ENCODE results near the gene SLC48A1.

Gene SLC48A1

GRCh38 chr12:47818007-47818376 is 45.0 kb downstream of the SLC48A1 start:
- DNase-seq (ENCODE audit: low spot score), result no peak
- Mint-ChIP-seq H3K27ac (peak overlapping the region; percentile 86), H3K4me1 (ENCODE audit: low read depth) (peaks cover 66% of the 10 kb centered on the region), H3K27me3 (ENCODE audit: low read depth) (no peaks in the 10 kb centered on the region), H3K36me3 (ENCODE audit: low read depth) (peaks cover 37% of the 10 kb centered on the region), H3K9me3 (no peaks in the 10 kb centered on the region), H3K4me3 (peak overlapping the region; percentile 87)

GRCh38 chr12:47818467-47819137 is 45.6 kb downstream of the SLC48A1 start:
- Mint-ChIP-seq H3K36me3 (ENCODE audit: low read depth) (peaks cover 37% of the 10 kb centered on the region), H3K9me3 (no peaks in the 10 kb centered on the region), H3K4me1 (ENCODE audit: low read depth) (peaks cover 64% of the 10 kb centered on the region), H3K27me3 (ENCODE audit: low read depth) (no peaks in the 10 kb centered on the region), H3K4me3 (peak overlapping the region; percentile 87), H3K27ac (peak overlapping the region; percentile 86)
- peak; percentile 41 for DNase-seq (ENCODE audit: low spot score)

GRCh38 chr12:47819138-47819895 is 46.3 kb downstream of the SLC48A1 start:
- Mint-ChIP-seq H3K36me3 (ENCODE audit: low read depth) (peaks cover 31% of the 10 kb centered on the region), H3K27ac (peak overlapping the region; percentile 86), H3K4me3 (peak overlapping the region; percentile 87), H3K9me3 (no peaks in the 10 kb centered on the region), H3K27me3 (ENCODE audit: low read depth) (no peaks in the 10 kb centered on the region), H3K4me1 (ENCODE audit: low read depth) (peaks cover 65% of the 10 kb centered on the region)
- DNase-seq (ENCODE audit: low spot score), result peak; percentile 64

- Mint-ChIP-seq H3K27me3 (ENCODE audit: low read depth) (no peaks in the 10 kb centered on the region), H3K4me3 (peak within 1 kb of the TSS; percentile 91), H3K4me1 (ENCODE audit: low read depth) (peaks cover 65% of the 10 kb centered on the region)
Observed at GRCh38 chr12:47819896-47820630, 47.0 kb downstream of the SLC48A1 start, which contains the start of gene HDAC7. Gene HDAC7 (minus strand): TSS chr12:47819903. CDS start chr12:47819785, 118 bp downstream.

GRCh38 chr12:47820631-47821345 is 47.8 kb downstream of the SLC48A1 start:
- Mint-ChIP-seq H3K27me3 (ENCODE audit: low read depth) (no peaks in the 10 kb centered on the region), H3K4me3 (peak overlapping the region; percentile 91), H3K9me3 (no peaks in the 10 kb centered on the region), H3K4me1 (ENCODE audit: low read depth) (peaks cover 64% of the 10 kb centered on the region), H3K36me3 (ENCODE audit: low read depth) (peaks cover 21% of the 10 kb centered on the region), H3K27ac (peak overlapping the region; percentile 91)
- no peak for DNase-seq (ENCODE audit: low spot score)

More at GRCh38 chr12:47819896-47820630, 47.0 kb downstream of the SLC48A1 start, which contains the start of gene HDAC7:
- Mint-ChIP-seq H3K36me3 (ENCODE audit: low read depth) (peaks cover 26% of the 10 kb centered on the region), H3K9me3 (no peaks in the 10 kb centered on the region), H3K27ac (peak within 1 kb of the TSS; percentile 91)
- peak; percentile 54 for DNase-seq (ENCODE audit: low spot score)

GRCh38 chr12:47821346-47821706 is 48.3 kb downstream of the SLC48A1 start:
- Mint-ChIP-seq H3K9me3 (no peaks in the 10 kb centered on the region), H3K27me3 (ENCODE audit: low read depth) (no peaks in the 10 kb centered on the region), H3K27ac (peak overlapping the region; percentile 91), H3K4me1 (ENCODE audit: low read depth) (peaks cover 60% of the 10 kb centered on the region), H3K4me3 (peak overlapping the region; percentile 91), H3K36me3 (ENCODE audit: low read depth) (peaks cover 18% of the 10 kb centered on the region)
- DNase-seq (ENCODE audit: low spot score), result no peak

- H3K36me3 Mint-ChIP-seq (ENCODE audit: low read depth), result peaks cover 14% of the 10 kb centered on the region
- H3K27ac Mint-ChIP-seq, result no peak overlapping the region
- no peaks in the 10 kb centered on the region for H3K27me3 Mint-ChIP-seq (ENCODE audit: low read depth)
- DNase-seq (ENCODE audit: low spot score), result no peak
- no peaks in the 10 kb centered on the region for H3K9me3 Mint-ChIP-seq
- H3K4me3 Mint-ChIP-seq, result no peak overlapping the region
- peaks cover 56% of the 10 kb centered on the region for H3K4me1 Mint-ChIP-seq (ENCODE audit: low read depth)
Observed at GRCh38 chr12:47822401-47822800, 49.4 kb downstream of the SLC48A1 start.

GRCh38 chr12:47822863-47823262 is 49.8 kb downstream of the SLC48A1 start:
- H3K9me3 Mint-ChIP-seq, result no peaks in the 10 kb centered on the region
- no peak for DNase-seq (ENCODE audit: low spot score)
- H3K27ac Mint-ChIP-seq, result peak overlapping the region; percentile 16
- no peak overlapping the region for H3K4me3 Mint-ChIP-seq
- H3K4me1 Mint-ChIP-seq (ENCODE audit: low read depth), result peaks cover 52% of the 10 kb centered on the region
- no peaks in the 10 kb centered on the region for H3K27me3 Mint-ChIP-seq (ENCODE audit: low read depth)
- H3K36me3 Mint-ChIP-seq (ENCODE audit: low read depth), result peaks cover 10% of the 10 kb centered on the region

GRCh38 chr12:47823422-47824086 is 50.5 kb downstream of the SLC48A1 start:
- no peak for DNase-seq (ENCODE audit: low spot score)
- Mint-ChIP-seq H3K4me1 (ENCODE audit: low read depth) (peaks cover 52% of the 10 kb centered on the region), H3K27me3 (ENCODE audit: low read depth) (no peaks in the 10 kb centered on the region), H3K36me3 (ENCODE audit: low read depth) (peaks cover 3% of the 10 kb centered on the region), H3K27ac (peak overlapping the region; percentile 90), H3K9me3 (no peaks in the 10 kb centered on the region), H3K4me3 (peak overlapping the region; percentile 52)

GRCh38 chr12:47824198-47824597 is 51.2 kb downstream of the SLC48A1 start:
- Mint-ChIP-seq H3K9me3 (no peaks in the 10 kb centered on the region), H3K4me1 (ENCODE audit: low read depth) (peaks cover 57% of the 10 kb centered on the region), H3K27ac (peak overlapping the region; percentile 90), H3K27me3 (ENCODE audit: low read depth) (no peaks in the 10 kb centered on the region), H3K4me3 (peak overlapping the region; percentile 52), H3K36me3 (ENCODE audit: low read depth) (peaks cover 2% of the 10 kb centered on the region)
- DNase-seq (ENCODE audit: low spot score), result no peak

- peak overlapping the region; percentile 90 for H3K27ac Mint-ChIP-seq
- no peaks in the 10 kb centered on the region for H3K9me3 Mint-ChIP-seq
- peaks cover 61% of the 10 kb centered on the region for H3K4me1 Mint-ChIP-seq (ENCODE audit: low read depth)
- no peak for DNase-seq (ENCODE audit: low spot score)
- peak overlapping the region; percentile 52 for H3K4me3 Mint-ChIP-seq
- H3K27me3 Mint-ChIP-seq (ENCODE audit: low read depth), result no peaks in the 10 kb centered on the region
- peaks cover 2% of the 10 kb centered on the region for H3K36me3 Mint-ChIP-seq (ENCODE audit: low read depth)
Observed at GRCh38 chr12:47824635-47825034, 51.6 kb downstream of the SLC48A1 start.

GRCh38 chr12:47825173-47825639 is 52.2 kb downstream of the SLC48A1 start:
- DNase-seq (ENCODE audit: low spot score), result no peak
- Mint-ChIP-seq H3K9me3 (no peaks in the 10 kb centered on the region), H3K36me3 (ENCODE audit: low read depth) (peaks cover 2% of the 10 kb centered on the region), H3K27me3 (ENCODE audit: low read depth) (no peaks in the 10 kb centered on the region), H3K27ac (peak overlapping the region; percentile 10), H3K4me3 (peak overlapping the region; percentile 52), H3K4me1 (ENCODE audit: low read depth) (peaks cover 63% of the 10 kb centered on the region)
